Measurements from ENCODE around the gene NAT14. TPM values are rescaled to one million over a fixed set of nuclear protein-coding genes. Genes with fewer than 3 reads are reported as not detected.

NAT14 gene
- 14.9 and 20.9 TPM in 2 replicates for total RNA-seq

GRCh38 chr19:55484593-55485438 lies at the start of gene NAT14:
Gene NAT14, plus strand, starts transcription at chr19:55485188. Its CDS starts 521 bp downstream, at chr19:55485709.

GRCh38 chr19:55443045-55443823 lies 41.8 kb upstream of the NAT14 start, which contains the start of gene SHISA7:
Gene SHISA7, minus strand, starts transcription at chr19:55443300. Its CDS starts 437 bp downstream, at chr19:55442863.

GRCh38 chr19:55461259-55461973 lies 23.6 kb upstream of the NAT14 start, which contains the start of gene ISOC2:
Gene ISOC2, minus strand, starts transcription at chr19:55461642. Its CDS starts 5,156 bp downstream, at chr19:55456486.

GRCh38 chr19:55464662-55465054 lies 20.3 kb upstream of the NAT14 start, which contains the start of gene C19orf85:
Gene C19orf85, minus strand, starts transcription at chr19:55464751. Its CDS starts 197 bp downstream, at chr19:55464554.

GRCh38 chr19:55476100-55476775 lies 8.8 kb upstream of the NAT14 start, which contains the start of gene ZNF628:
Gene ZNF628, plus strand, starts transcription at chr19:55476617. Its CDS starts 3,294 bp downstream, at chr19:55479911.

GRCh38 chr19:55487924-55488687 lies 3.1 kb downstream of the NAT14 start, which contains the start of gene SSC5D:
Gene SSC5D, plus strand, starts transcription at chr19:55488436. Its CDS starts 154 bp downstream, at chr19:55488590.

Other genes with a start within 250 kb of the NAT14 start
- 17.2 and 26.1 TPM in 2 replicates for gene PPP6R1, start 226.2 kb upstream of the NAT14 start, total RNA-seq
- gene HSPBP1, start 205.1 kb upstream of the NAT14 start, total RNA-seq, result 18.1 and 19.1 TPM in 2 replicates
- gene BRSK1, start 201.2 kb upstream of the NAT14 start, total RNA-seq, result 4.4 and 6.6 TPM in 2 replicates
- not detected in 2 replicates for gene TMEM150B, start 159.8 kb upstream of the NAT14 start, total RNA-seq
- 8.1 and 8.4 TPM in 2 replicates for gene KMT5C, start 145.3 kb upstream of the NAT14 start, total RNA-seq
- gene COX6B2, start 130.5 kb upstream of the NAT14 start, total RNA-seq, result under 0.01 TPM in 1 of 2 replicates, not detected in the other
- gene GARIN5B, start 121.9 kb upstream of the NAT14 start, total RNA-seq, result not detected in 2 replicates
- gene IL11, start 114.7 kb upstream of the NAT14 start, total RNA-seq, result 5.4 and 8.0 TPM in 2 replicates
- gene TMEM190, start 108.4 kb upstream of the NAT14 start, total RNA-seq, result 0.28 TPM in 1 of 2 replicates, not detected in the other
- 0.14 and 0.18 TPM in 2 replicates for gene TMEM238, start 100.9 kb upstream of the NAT14 start, total RNA-seq
- gene RPL28, start 99.3 kb upstream of the NAT14 start, total RNA-seq, result 239 and 254 TPM in 2 replicates
- gene UBE2S, start 77.4 kb upstream of the NAT14 start, total RNA-seq, result 26.6 and 57.3 TPM in 2 replicates
- not detected in 2 replicates for gene SHISA7, start 41.9 kb upstream of the NAT14 start, total RNA-seq
- gene ISOC2, start 23.5 kb upstream of the NAT14 start, total RNA-seq, result 44.5 and 55.9 TPM in 2 replicates
- gene C19orf85, start 20.4 kb upstream of the NAT14 start, total RNA-seq, result not detected in 2 replicates
- 0.57 and 1.3 TPM in 2 replicates for gene ZNF628, start 8.6 kb upstream of the NAT14 start, total RNA-seq
- 5.4 and 18.1 TPM in 2 replicates for gene SSC5D, start 3.2 kb downstream of the NAT14 start, total RNA-seq
- gene SBK2, start 51.9 kb downstream of the NAT14 start, total RNA-seq, result not detected in 2 replicates
- gene SBK3, start 60.4 kb downstream of the NAT14 start, total RNA-seq, result 0.09 TPM in 1 of 2 replicates, not detected in the other
- 2.1 and 2.8 TPM in 2 replicates for gene ZNF579, start 95.7 kb downstream of the NAT14 start, total RNA-seq
- gene FIZ1, start 114.3 kb downstream of the NAT14 start, total RNA-seq, result 1.6 and 2.7 TPM in 2 replicates
- 9.1 and 9.5 TPM in 2 replicates for gene ZNF524, start 115.1 kb downstream of the NAT14 start, total RNA-seq
- gene ZNF865, start 120.5 kb downstream of the NAT14 start, total RNA-seq, result 0.43 and 0.55 TPM in 2 replicates
- 3.8 and 4.0 TPM in 2 replicates for gene ZNF784, start 139.4 kb downstream of the NAT14 start, total RNA-seq
- 4.4 and 5.4 TPM in 2 replicates for gene ZNF580, start 155.8 kb downstream of the NAT14 start, total RNA-seq
- 23.9 and 25.7 TPM in 2 replicates for gene ZNF581, start 158.5 kb downstream of the NAT14 start, total RNA-seq
- gene CCDC106, start 163.0 kb downstream of the NAT14 start, total RNA-seq, result 5.3 and 6.2 TPM in 2 replicates
- gene U2AF2, start 169.8 kb downstream of the NAT14 start, total RNA-seq, result 76.8 and 86.0 TPM in 2 replicates
- gene EPN1, start 190.0 kb downstream of the NAT14 start, total RNA-seq, result 27.3 and 35.7 TPM in 2 replicates

All from smooth muscle cell of bladder (primary cell).